ENCODE results near the gene PI4KA.

- no peak for TF ChIP-seq CTCF (conservative IDR thresholded peaks at IDR 0.05; ENCODE audit: low read depth in 2 of 2)
- no peak for TF ChIP-seq JUNB (IDR thresholded peaks at IDR 0.05; ENCODE audit: unreplicated experiment)
- no peak for TF ChIP-seq POLR2AphosphoS5 (IDR thresholded peaks at IDR 0.05; ENCODE audit: low read depth)
- TF ChIP-seq EZH2 (IDR thresholded peaks at IDR 0.05; ENCODE audit: low read depth, unreplicated experiment): no peak
- TF ChIP-seq EZH2phosphoT487 (IDR thresholded peaks at IDR 0.05; ENCODE audit: unreplicated experiment): no peak
- no peak for TF ChIP-seq REST (IDR thresholded peaks at IDR 0.05; ENCODE audit: unreplicated experiment)
- no peak for TF ChIP-seq NANOG (IDR thresholded peaks at IDR 0.05; ENCODE audit: borderline replicate concordance)
- TF ChIP-seq ZNF114 (CRISPR knock-in tag; IDR thresholded peaks at IDR 0.05): no peak
- TF ChIP-seq ETS1 (IDR thresholded peaks at IDR 0.05): no peak
- TF ChIP-seq STAT1 (IDR thresholded peaks at IDR 0.05; ENCODE audit: unreplicated experiment): no peak
- no peak for TF ChIP-seq CREB1 (CRISPR knock-in tag; IDR thresholded peaks at IDR 0.05; ENCODE audit: low read depth)
- TF ChIP-seq ZNF331 (CRISPR knock-in tag; IDR thresholded peaks at IDR 0.05; ENCODE audit: low read depth): no peak
Measured at GRCh38 chr22:20857247-20857643, 1.4 kb downstream of the PI4KA start.
